ENCODE measurements around the gene PPP2R1B. TPM values are rescaled to one million over a fixed set of nuclear protein-coding genes. Genes with fewer than 3 reads are reported as not detected.

The PPP2R1B gene
- total RNA-seq, 2 donors from 2014 or later = 24.7 to 41.5 TPM

GRCh38 chr11:111764621-111765020 is 1.6 kb downstream of the PPP2R1B start:
- peak overlapping the region in 1 of 2 donors; percentile 94 for H3K4me3 ChIP-seq
- H3K4me1 ChIP-seq = peaks cover 58% of the 10 kb centered on the region
- intact Hi-C loops (cut with DNase I) = no loop called here
- TF ChIP-seq, protein P1, sequence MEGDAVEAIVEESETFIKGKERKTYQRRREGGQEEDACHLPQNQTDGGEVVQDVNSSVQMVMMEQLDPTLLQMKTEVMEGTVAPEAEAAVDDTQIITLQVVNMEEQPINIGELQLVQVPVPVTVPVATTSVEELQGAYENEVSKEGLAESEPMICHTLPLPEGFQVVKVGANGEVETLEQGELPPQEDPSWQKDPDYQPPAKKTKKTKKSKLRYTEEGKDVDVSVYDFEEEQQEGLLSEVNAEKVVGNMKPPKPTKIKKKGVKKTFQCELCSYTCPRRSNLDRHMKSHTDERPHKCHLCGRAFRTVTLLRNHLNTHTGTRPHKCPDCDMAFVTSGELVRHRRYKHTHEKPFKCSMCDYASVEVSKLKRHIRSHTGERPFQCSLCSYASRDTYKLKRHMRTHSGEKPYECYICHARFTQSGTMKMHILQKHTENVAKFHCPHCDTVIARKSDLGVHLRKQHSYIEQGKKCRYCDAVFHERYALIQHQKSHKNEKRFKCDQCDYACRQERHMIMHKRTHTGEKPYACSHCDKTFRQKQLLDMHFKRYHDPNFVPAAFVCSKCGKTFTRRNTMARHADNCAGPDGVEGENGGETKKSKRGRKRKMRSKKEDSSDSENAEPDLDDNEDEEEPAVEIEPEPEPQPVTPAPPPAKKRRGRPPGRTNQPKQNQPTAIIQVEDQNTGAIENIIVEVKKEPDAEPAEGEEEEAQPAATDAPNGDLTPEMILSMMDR (IDR thresholded peaks at IDR 0.05) = no peak
- TF ChIP-seq POLR2A (IDR thresholded peaks at IDR 0.05) = no peak
- no peaks in the 10 kb centered on the region for H3K27me3 ChIP-seq
- WGBS, 2 donors = 16 to 21% methylated on average over 1 of the region's 1 CpG
- ATAC-seq (no peak), DNase-seq (no peak)
- no peaks in the 10 kb centered on the region for H3K9me3 ChIP-seq
- peaks cover 0 to 9% of the 10 kb centered on the region in 2 donors for H3K36me3 ChIP-seq (replicated peaks in 1 of 2; ENCODE audit: insufficient read depth in 1 of 2, low read depth in 2 of 2)
- H3K27ac ChIP-seq = peak overlapping the region; percentile 43 to 97 (median 96)

DNA sequence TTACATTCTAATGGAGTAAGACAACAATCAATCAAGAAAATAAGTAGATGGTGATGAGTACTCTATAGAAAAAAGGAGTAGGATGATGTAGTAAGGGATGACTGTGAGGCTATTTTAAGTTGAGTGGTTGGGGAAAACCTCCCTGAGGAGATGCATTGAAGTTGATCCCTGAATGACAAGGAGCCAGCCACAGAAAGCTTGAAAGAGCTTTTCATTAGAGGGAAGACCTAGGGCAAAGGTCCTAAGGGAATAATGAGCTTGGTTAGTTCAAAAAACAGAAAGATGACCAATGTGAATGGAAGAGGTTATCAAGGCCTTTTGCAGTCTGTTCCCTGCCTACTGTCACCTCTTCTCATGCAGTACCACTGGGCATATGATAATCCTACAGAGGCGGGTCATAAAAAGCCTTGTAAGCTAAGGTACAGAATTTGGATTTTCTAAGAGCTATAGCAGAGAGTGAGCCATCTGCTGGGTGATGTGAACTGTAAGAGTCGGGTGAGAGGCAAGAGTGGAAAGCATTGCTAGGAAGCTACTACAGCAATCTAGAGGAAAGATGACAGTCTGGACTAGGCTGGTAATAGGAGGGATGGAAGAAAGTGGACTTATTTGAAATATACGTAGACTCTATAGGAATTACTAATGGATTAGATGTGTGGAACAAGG is 3.1 kb downstream of the PPP2R1B start:
- Histone ChIP-seq H3K36me3 (replicated peaks in 1 of 2; ENCODE audit: insufficient read depth in 1 of 2, low read depth in 2 of 2) (peaks cover 0 to 12% of the 10 kb centered on the region in 2 donors), H3K4me3 (no peak overlapping the region), H3K9me3 (no peaks in the 10 kb centered on the region), H3K27me3 (no peaks in the 10 kb centered on the region), H3K4me1 (peaks cover 70% of the 10 kb centered on the region), H3K27ac (peak overlapping the region in 1 of 4 donors; percentile 24)
- ATAC-seq (no peak), DNase-seq (no peak)
- intact Hi-C loops (cut with DNase I) = no loop called here
- 73 to 83% methylated on average over 3 of the region's 3 CpGs for WGBS, 2 donors
- no peak for TF ChIP-seq POLR2A (IDR thresholded peaks at IDR 0.05)
- TF ChIP-seq, protein P1 (IDR thresholded peaks at IDR 0.05) = no peak

DNA sequence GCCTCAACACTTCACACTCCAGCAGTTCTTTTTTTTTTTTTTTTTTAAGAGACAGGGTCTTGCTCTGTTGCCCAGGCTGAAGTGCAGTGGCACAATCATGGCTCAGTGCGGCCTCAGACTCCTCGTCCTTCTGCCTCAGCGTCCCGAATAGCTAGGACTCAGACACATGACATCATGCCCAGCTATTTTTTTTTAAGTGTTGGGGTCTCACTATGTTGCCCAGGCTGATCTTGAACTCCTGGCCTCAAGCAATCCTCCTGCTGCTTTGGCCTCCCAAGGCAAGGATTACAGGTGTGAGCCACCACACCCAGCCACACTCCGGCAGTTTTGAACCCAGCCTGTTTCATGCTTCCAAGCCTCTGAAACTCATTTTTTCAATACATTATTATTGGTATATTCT is 3.7 kb downstream of the PPP2R1B start:
- DNase-seq (no peak), ATAC-seq (no peak)
- Histone ChIP-seq H3K27me3 (no peaks in the 10 kb centered on the region), H3K27ac (peak overlapping the region in 2 of 4 donors; percentile 64 to 82), H3K4me3 (no peak overlapping the region), H3K9me3 (no peaks in the 10 kb centered on the region), H3K4me1 (peaks cover 76% of the 10 kb centered on the region), H3K36me3 (replicated peaks in 1 of 2; ENCODE audit: insufficient read depth in 1 of 2, low read depth in 2 of 2) (peaks cover 0 to 12% of the 10 kb centered on the region in 2 donors)
- TF ChIP-seq, protein P1 (IDR thresholded peaks at IDR 0.05) = no peak
- TF ChIP-seq POLR2A (IDR thresholded peaks at IDR 0.05) = no peak
- intact Hi-C loops (cut with DNase I) = no loop called here
- 98% methylated on average over 5 of the region's 5 CpGs for WGBS, 2 donors

DNA sequence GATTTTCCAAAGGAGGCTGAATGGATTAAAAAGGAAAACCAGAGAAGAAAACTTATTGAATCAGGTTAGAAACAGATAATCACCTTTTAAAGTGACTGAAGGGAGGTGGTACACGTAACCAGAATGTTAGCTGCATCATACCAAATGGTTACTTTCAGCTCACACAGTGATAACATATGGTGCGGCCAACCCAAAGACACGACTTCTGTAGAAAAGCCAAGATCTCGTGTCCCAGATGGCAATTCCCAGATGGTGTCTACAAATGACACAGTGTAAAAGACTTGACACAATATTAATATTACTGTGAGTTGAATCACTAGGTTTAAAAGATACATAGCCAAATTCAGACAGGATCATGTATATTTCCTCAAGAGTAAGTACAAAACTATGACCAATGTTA is 5.2 kb downstream of the PPP2R1B start:
- H3K9me3 ChIP-seq = no peaks in the 10 kb centered on the region
- no peak overlapping the region for H3K4me3 ChIP-seq
- H3K4me1 ChIP-seq = peaks cover 81% of the 10 kb centered on the region
- H3K27me3 ChIP-seq = no peaks in the 10 kb centered on the region
- 33 to 57% methylated on average over 4 of the region's 4 CpGs for WGBS, 2 donors
- ATAC-seq (peak; percentile 49), DNase-seq (peak; percentile 50 to 67 (median 58))
- H3K27ac ChIP-seq = peak overlapping the region; percentile 64 to 82 (median 72)
- intact Hi-C loops (cut with DNase I) = no loop called here
- no peak for TF ChIP-seq POLR2A (IDR thresholded peaks at IDR 0.05)
- TF ChIP-seq, protein P1 (IDR thresholded peaks at IDR 0.05) = no peak
- peaks cover 0 to 15% of the 10 kb centered on the region in 2 donors for H3K36me3 ChIP-seq (replicated peaks in 1 of 2; ENCODE audit: insufficient read depth in 1 of 2, low read depth in 2 of 2)
